CD4-positive, alpha-beta memory T cell (primary cell): ENCODE data around the gene PRPF40A. TPM values are rescaled to one million over a fixed set of nuclear protein-coding genes. Genes with fewer than 3 reads are reported as not detected.
A peak's percentile ranks its signal among the peaks of the same experiment; 100 is the strongest.

Experiments used
- CTCF ChIA-PET: fragments of 350-600 bp; sonication (Branson Sonifier 250); formaldehyde crosslinking; loops from one replicate; lab custom pipeline; 2021; ENCODE audit warnings: inconsistent platforms; ENCODE audit not compliant: partially characterized antibody; lab: Charles Lee
- POLR2A ChIA-PET: fragments of 350-600 bp; sonication (Branson Sonifier 250); formaldehyde crosslinking; loops from one replicate; lab custom pipeline; 2021; ENCODE audit not compliant: partially characterized antibody; lab: Charles Lee
- DNase-seq, 5 donors: peaks; one replicate each; pipeline versions ENCODE4 v3.0.0 to v3.0.0-alpha.2; 2020 to 2022; ENCODE audit warnings: mixed read lengths in 1 of 5
- H3K27ac ChIP-seq: one replicate; pipeline ENCODE4 v1.7.0; 2013; ENCODE audit warnings: low read depth, low read length
- H3K27me3 ChIP-seq: 2 replicates; pipeline ENCODE4 v1.7.0; 2013; ENCODE audit warnings: mild to moderate bottlenecking, low read length, moderate library complexity; ENCODE audit not compliant: insufficient read depth
- H3K36me3 ChIP-seq: 2 replicates; pipeline ENCODE4 v1.7.0; 2013; ENCODE audit warnings: mild to moderate bottlenecking, low read length, moderate library complexity; ENCODE audit not compliant: insufficient read depth
- H3K4me1 ChIP-seq: 2 replicates; pipeline ENCODE4 v1.7.0; 2013; ENCODE audit warnings: mild to moderate bottlenecking, low read length, moderate library complexity; ENCODE audit not compliant: insufficient read depth
- H3K4me3 ChIP-seq, 2 donors: one replicate each; pipeline ENCODE4 v1.7.0; 2013; ENCODE audit warnings: low read length in 2 of 2, mild to moderate bottlenecking in 1 of 2
- H3K9me3 ChIP-seq, 2 donors: one replicate each; pipeline ENCODE4 v1.7.0; 2013; ENCODE audit warnings: low read length in 2 of 2, control low read depth in 1 of 2; ENCODE audit not compliant: control insufficient read depth in 1 of 2
- H3K27ac Mint-ChIP-seq, 7 donors: one replicate each; pipeline ENCODE4 v1.8.0; 2020 to 2021; ENCODE audit warnings: mixed read lengths in 7 of 7, mild to moderate bottlenecking in 6 of 7, inconsistent platforms in 3 of 7, moderate library complexity in 3 of 7
- H3K27me3 Mint-ChIP-seq, 2 donors: one replicate each; pipeline ENCODE4 v1.8.0; 2020 to 2021; ENCODE audit warnings: mixed read lengths in 2 of 2
- H3K36me3 Mint-ChIP-seq, 2 donors: one replicate each; pipeline ENCODE4 v1.8.0; 2020 to 2021; ENCODE audit warnings: mixed read lengths in 2 of 2, inconsistent platforms in 1 of 2, mild to moderate bottlenecking in 1 of 2
- H3K4me1 Mint-ChIP-seq, 4 donors: one replicate each; pipeline ENCODE4 v1.8.0; 2020 to 2021; ENCODE audit warnings: mixed read lengths in 4 of 4, mild to moderate bottlenecking in 1 of 4
- H3K4me3 Mint-ChIP-seq, 8 donors: one replicate each; pipeline ENCODE4 v1.8.0; 2020 to 2021; ENCODE audit warnings: mixed read lengths in 8 of 8, mild to moderate bottlenecking in 7 of 8, moderate library complexity in 6 of 8, inconsistent platforms in 3 of 8
- H3K9me3 Mint-ChIP-seq, 8 donors: one replicate each; pipeline ENCODE4 v1.8.0; 2020 to 2021; ENCODE audit warnings: mixed read lengths in 8 of 8, mild to moderate bottlenecking in 5 of 8, inconsistent platforms in 3 of 8, moderate library complexity in 1 of 8
- intact Hi-C: fragments of 100-400 bp; cut with micrococcal nuclease; formaldehyde crosslinking; loops from one replicate; pipeline ENCODE4 v1.15.1; 2023
- polyA plus RNA-seq, 2 donors: library from polyadenylated mRNA; unstranded; fragments of 300-500 nt; fragmentation: Illumina TruSeq; gene quantifications; one replicate each; pipeline ENCODE4 v1.2.3, GENCODE V29; 2021
- total RNA-seq, 2 experiments: library from RNA; stranded (reverse); gene quantifications; one replicate each; pipeline ENCODE4 v1.2.3, GENCODE V29; 2021

The PRPF40A gene
- total and polyA plus RNA-seq, 4 experiments from 2014 or later, result 70.5 to 129 (median 100) TPM

DNA sequence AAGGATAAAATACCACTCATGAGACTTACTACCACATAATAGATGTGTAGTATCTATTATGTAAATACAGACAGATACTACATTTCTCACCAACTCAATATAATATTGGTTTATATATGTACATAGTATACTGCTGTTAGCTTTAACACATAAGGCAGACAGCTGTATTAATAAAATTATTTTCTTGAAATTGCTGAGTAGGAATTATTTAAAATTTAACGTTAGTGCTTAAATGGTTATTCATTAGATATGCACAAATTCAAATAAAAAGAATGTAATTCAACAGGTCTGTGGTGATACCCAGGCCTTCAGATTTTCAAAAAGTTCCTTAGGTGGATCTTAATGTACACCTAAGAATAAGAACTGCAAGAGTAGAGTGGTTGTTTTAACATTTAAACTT, 59.0 kb downstream of the PRPF40A start:
- H3K4me3 ChIP-seq, result no peak overlapping the region
- no peaks in the 10 kb centered on the region for H3K9me3 ChIP-seq
- Mint-ChIP-seq H3K27me3 (no peaks in the 10 kb centered on the region), H3K36me3 (peaks cover 61 to 78% of the 10 kb centered on the region in 2 donors), H3K4me3 (no peak overlapping the region), H3K27ac (no peak overlapping the region), H3K4me1 (no peaks in the 10 kb centered on the region), H3K9me3 (no peaks in the 10 kb centered on the region)
- H3K36me3 ChIP-seq, result peaks cover 63% of the 10 kb centered on the region
- no peaks in the 10 kb centered on the region for H3K4me1 ChIP-seq
- ChIA-PET POLR2A (interaction anchor here (1.2 kb wide), 1 partner anchor 482 kb away, joined by 4 read pairs; the partner anchor contains the start of gene STAM2), CTCF (no interaction called here)
- no peak overlapping the region for H3K27ac ChIP-seq
- intact Hi-C loops, result no loop called here
- H3K27me3 ChIP-seq, result no peaks in the 10 kb centered on the region
- DNase-seq, result no peak

DNA sequence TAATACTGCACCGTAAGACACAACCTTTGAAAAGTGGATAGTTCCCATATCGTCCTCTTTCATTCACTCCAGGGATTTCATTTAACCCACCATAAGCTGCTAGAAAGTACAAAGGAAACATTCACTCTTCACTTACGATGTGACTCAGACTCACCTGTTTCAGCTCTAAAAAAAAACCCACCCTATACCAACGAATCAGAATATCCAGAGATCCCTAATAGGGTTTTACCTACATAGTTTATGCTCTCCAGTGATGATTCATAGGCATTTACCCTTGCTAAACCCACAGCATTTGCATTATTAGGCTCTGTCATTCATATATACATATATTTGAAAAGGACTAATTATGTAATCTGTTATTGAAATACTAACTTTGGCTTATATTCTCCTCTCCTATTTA, 60.2 kb downstream of the PRPF40A start:
- H3K27ac Mint-ChIP-seq, result peak overlapping the region in 3 of 7 donors; percentile 40 to 65 (median 62)
- H3K9me3 Mint-ChIP-seq, result no peaks in the 10 kb centered on the region
- DNase-seq, result no peak
- intact Hi-C loops, result no loop called here
- no peaks in the 10 kb centered on the region for H3K27me3 Mint-ChIP-seq
- Histone ChIP-seq H3K27ac (no peak overlapping the region), H3K9me3 (no peaks in the 10 kb centered on the region), H3K36me3 (peaks cover 56% of the 10 kb centered on the region), H3K4me1 (no peaks in the 10 kb centered on the region), H3K27me3 (no peaks in the 10 kb centered on the region), H3K4me3 (no peak overlapping the region)
- ChIA-PET POLR2A (no interaction called here), CTCF (no interaction called here)
- H3K4me3 Mint-ChIP-seq, result no peak overlapping the region
- H3K36me3 Mint-ChIP-seq, result peaks cover 53 to 78% of the 10 kb centered on the region in 2 donors
- H3K4me1 Mint-ChIP-seq, result no peaks in the 10 kb centered on the region

DNA sequence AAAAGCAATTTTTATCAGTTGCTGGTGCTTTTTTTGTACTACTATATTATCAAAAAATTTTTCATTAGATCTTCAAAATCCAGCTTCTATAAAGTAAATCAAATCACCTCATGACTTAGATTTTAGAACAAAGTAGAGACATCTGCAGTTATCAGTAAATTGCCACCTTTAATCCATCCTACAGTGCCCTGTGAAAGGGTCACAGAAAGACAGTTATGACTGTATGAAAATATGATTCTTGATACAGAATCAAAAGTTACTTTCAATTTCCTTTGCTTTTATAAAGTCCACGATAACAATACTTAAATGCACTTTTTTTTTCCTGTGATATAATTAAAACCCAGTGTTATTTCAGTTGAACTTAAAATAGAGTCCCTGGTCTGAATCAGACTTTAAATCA, 61.4 kb downstream of the PRPF40A start:
- CTCF ChIA-PET, result no interaction called here
- H3K4me1 Mint-ChIP-seq, result no peaks in the 10 kb centered on the region
- H3K4me3 ChIP-seq, result no peak overlapping the region
- DNase-seq, result no peak
- H3K27ac Mint-ChIP-seq, result peak overlapping the region in 2 of 7 donors; percentile 13 to 60
- no peaks in the 10 kb centered on the region for H3K4me1 ChIP-seq
- no peaks in the 10 kb centered on the region for H3K9me3 ChIP-seq
- H3K36me3 ChIP-seq, result peaks cover 45% of the 10 kb centered on the region
- no peaks in the 10 kb centered on the region for H3K27me3 Mint-ChIP-seq
- H3K4me3 Mint-ChIP-seq, result no peak overlapping the region
- POLR2A ChIA-PET, result no interaction called here
- peaks cover 48 to 73% of the 10 kb centered on the region in 2 donors for H3K36me3 Mint-ChIP-seq
- H3K9me3 Mint-ChIP-seq, result no peaks in the 10 kb centered on the region
- no peaks in the 10 kb centered on the region for H3K27me3 ChIP-seq
- no peak overlapping the region for H3K27ac ChIP-seq
- intact Hi-C loops, result no loop called here

DNA sequence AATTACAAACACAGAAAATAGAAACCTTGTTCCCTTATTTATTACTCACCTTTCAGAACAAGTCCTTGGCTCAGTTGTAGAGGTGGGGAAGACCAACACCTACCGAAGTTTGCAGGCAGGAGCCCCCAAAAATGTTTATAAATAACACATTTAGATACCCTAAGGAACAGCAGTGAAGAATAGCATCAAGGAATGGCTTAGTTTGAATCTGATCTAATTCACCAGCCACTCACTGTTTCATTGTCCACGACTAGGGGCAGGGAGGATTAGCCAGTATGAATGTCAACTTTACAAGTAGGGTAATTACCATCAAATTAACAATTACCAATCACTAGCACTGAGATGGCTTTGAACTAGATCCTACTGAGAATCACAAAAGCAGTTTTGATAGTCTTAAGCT, 65.4 kb downstream of the PRPF40A start:
- H3K36me3 ChIP-seq, result peaks cover 10% of the 10 kb centered on the region
- intact Hi-C loops, result no loop called here
- H3K9me3 Mint-ChIP-seq, result no peaks in the 10 kb centered on the region
- no peak overlapping the region for H3K4me3 Mint-ChIP-seq
- H3K27me3 ChIP-seq, result no peaks in the 10 kb centered on the region
- no peaks in the 10 kb centered on the region for H3K4me1 ChIP-seq
- no peak overlapping the region for H3K4me3 ChIP-seq
- peaks cover 0 to 2% (median 0%) of the 10 kb centered on the region in 4 donors for H3K4me1 Mint-ChIP-seq
- no peaks in the 10 kb centered on the region for H3K27me3 Mint-ChIP-seq
- H3K9me3 ChIP-seq, result no peaks in the 10 kb centered on the region
- CTCF ChIA-PET, result interaction anchor here (1.6 to 3.0 kb wide), 2 partner anchors 16 to 476 kb away, joined by 4 to 10 read pairs; partner anchors contain the start of gene STAM2
- no peak for DNase-seq
- H3K27ac Mint-ChIP-seq, result peak overlapping the region in 2 of 7 donors; percentile 42 to 68
- peaks cover 20 to 39% of the 10 kb centered on the region in 2 donors for H3K36me3 Mint-ChIP-seq
- POLR2A ChIA-PET, result no interaction called here
- no peak overlapping the region for H3K27ac ChIP-seq

DNA sequence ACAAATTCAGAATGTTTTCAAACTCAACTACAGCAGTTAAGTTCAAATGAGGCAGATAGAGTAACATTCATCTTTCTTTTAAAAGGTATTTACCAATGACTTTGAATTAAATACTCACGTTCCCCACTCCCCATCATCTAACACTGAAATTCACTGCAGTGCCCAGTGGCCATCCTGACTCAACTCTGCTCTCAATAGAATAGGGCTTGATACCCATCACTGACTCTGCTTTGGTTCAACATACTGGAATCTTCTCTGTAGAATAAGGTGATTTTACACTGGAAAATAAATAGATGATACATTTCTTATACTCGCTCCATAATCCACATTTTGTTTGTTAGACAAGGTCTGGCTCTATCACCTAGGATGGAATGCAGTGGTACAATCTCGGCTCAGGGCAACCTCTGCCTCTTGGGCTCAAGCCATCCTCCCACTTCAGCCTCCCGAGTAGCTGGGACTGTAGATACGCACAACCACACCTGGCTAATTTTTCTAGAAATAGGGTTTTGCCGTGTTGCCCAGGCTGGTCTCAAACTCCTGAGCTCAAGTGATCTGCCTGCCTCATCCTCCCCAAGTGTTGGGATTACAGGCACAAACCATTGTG, 66.4 kb downstream of the PRPF40A start:
- H3K9me3 Mint-ChIP-seq, result no peaks in the 10 kb centered on the region
- POLR2A ChIA-PET, result no interaction called here

DNA sequence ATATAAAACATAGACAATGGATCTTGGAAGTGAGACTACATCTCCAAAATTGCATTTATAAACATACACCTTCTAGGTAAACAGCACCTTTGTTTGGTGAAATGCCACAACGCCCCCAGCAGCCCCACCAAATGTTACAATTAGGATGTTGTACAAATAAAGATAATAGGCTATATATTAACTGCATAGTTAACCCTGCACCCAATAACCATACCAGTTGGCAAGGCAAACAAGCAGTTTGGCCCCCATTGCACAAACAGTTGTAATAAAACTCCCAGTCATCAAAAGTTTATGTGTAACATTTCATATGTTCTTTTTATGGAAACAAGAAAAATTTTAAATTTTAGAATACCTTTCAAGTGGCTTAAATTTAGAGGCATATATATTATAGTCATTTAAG, 67.3 kb downstream of the PRPF40A start:
- no peaks in the 10 kb centered on the region for H3K27me3 ChIP-seq
- CTCF ChIA-PET, result no interaction called here
- H3K36me3 ChIP-seq, result peaks cover 8% of the 10 kb centered on the region
- POLR2A ChIA-PET, result no interaction called here
- peaks cover 0 to 2% (median 0%) of the 10 kb centered on the region in 4 donors for H3K4me1 Mint-ChIP-seq
- H3K27ac Mint-ChIP-seq, result peak overlapping the region in 1 of 7 donors; percentile 49
- H3K36me3 Mint-ChIP-seq, result peaks cover 9 to 24% of the 10 kb centered on the region in 2 donors
- H3K9me3 ChIP-seq, result no peaks in the 10 kb centered on the region
- H3K4me1 ChIP-seq, result no peaks in the 10 kb centered on the region
- DNase-seq, result no peak
- no peak overlapping the region for H3K4me3 ChIP-seq
- H3K27ac ChIP-seq, result no peak overlapping the region
- intact Hi-C loops, result no loop called here
- H3K4me3 Mint-ChIP-seq, result no peak overlapping the region
- no peaks in the 10 kb centered on the region for H3K9me3 Mint-ChIP-seq
- no peaks in the 10 kb centered on the region for H3K27me3 Mint-ChIP-seq

More for the DNA sequence above, 66.4 kb downstream of the PRPF40A start:
- Histone ChIP-seq H3K9me3 (no peaks in the 10 kb centered on the region), H3K4me3 (no peak overlapping the region), H3K36me3 (peaks cover 8% of the 10 kb centered on the region), H3K27ac (no peak overlapping the region), H3K4me1 (no peaks in the 10 kb centered on the region), H3K27me3 (no peaks in the 10 kb centered on the region)
- CTCF ChIA-PET, result interaction anchor here (1.6 kb wide), 1 partner anchor 475 kb away, joined by 4 read pairs; the partner anchor contains the start of gene STAM2
- H3K27ac Mint-ChIP-seq, result peak overlapping the region in 2 of 7 donors; percentile 47 to 67
- H3K36me3 Mint-ChIP-seq, result peaks cover 13 to 30% of the 10 kb centered on the region in 2 donors
- H3K4me1 Mint-ChIP-seq, result peaks cover 0 to 2% (median 0%) of the 10 kb centered on the region in 4 donors
- no peak for DNase-seq
- H3K4me3 Mint-ChIP-seq, result no peak overlapping the region
- no peaks in the 10 kb centered on the region for H3K27me3 Mint-ChIP-seq
- intact Hi-C loops, result no loop called here

DNA sequence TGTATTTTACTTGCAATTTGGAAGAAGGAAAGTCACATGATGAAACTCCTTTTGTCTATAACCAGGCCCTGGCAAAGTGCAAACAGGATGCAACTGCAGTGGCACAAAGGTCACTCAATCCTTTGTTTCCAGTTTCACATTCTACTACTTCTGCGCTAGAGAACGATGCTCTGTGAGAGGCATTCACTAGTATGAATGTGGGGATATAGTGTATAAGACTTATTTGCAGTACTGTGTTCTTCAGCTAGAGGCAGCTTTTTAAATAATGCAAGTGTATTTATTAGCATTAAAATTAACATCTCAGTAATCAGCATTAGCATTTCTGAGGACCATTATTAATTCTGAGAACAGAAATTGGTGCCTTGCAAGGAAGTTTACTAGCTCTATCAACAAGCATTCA, 68.9 kb downstream of the PRPF40A start:
- Mint-ChIP-seq H3K9me3 (no peaks in the 10 kb centered on the region), H3K4me1 (peaks cover 0 to 2% (median 0%) of the 10 kb centered on the region in 4 donors)
- CTCF ChIA-PET, result interaction anchor here (1.6 to 3.4 kb wide), 3 partner anchors 13 to 473 kb away, joined by 3 to 17 read pairs (median 6); partner anchors contain the start of gene STAM2

More for the DNA sequence above, 68.9 kb downstream of the PRPF40A start:
- peak overlapping the region in 1 of 7 donors; percentile 35 for H3K27ac Mint-ChIP-seq
- Histone ChIP-seq H3K4me3 (no peak overlapping the region), H3K4me1 (no peaks in the 10 kb centered on the region), H3K27me3 (no peaks in the 10 kb centered on the region), H3K36me3 (no peaks in the 10 kb centered on the region), H3K27ac (no peak overlapping the region), H3K9me3 (no peaks in the 10 kb centered on the region)
- POLR2A ChIA-PET, result no interaction called here
- peaks cover under 1 to 15% of the 10 kb centered on the region in 2 donors for H3K36me3 Mint-ChIP-seq
- DNase-seq, result no peak
- H3K27me3 Mint-ChIP-seq, result no peaks in the 10 kb centered on the region
- intact Hi-C loops, result no loop called here
- no peak overlapping the region for H3K4me3 Mint-ChIP-seq
